ENCODE data around the gene SMC1B. TPM values are rescaled to one million over a fixed set of nuclear protein-coding genes. Genes with fewer than 3 reads are reported as not detected.

The SMC1B gene
- polyA plus RNA-seq, 1 donor: 0.06 TPM

DNA sequence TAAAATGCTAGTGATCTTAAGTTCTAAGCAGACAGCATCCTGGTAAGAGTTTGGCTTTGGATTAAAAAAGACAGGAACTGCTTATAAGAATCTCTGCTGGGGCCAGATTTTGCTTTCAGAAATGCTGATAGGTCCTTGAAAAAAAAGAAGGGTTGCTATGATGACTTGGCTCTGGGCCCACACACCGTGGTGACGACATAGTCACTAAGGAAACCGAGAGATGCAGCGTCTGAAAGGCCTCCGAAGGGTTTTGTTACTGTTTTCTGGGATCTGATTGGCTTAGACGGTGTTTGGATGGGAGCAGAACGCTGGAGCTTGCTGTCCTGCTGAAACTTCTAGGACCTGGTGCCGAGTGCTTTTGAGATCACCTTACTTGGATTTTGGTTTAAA is 95.2 kb downstream of the SMC1B start:
- peak; percentile 78 for DNase-seq

DNA sequence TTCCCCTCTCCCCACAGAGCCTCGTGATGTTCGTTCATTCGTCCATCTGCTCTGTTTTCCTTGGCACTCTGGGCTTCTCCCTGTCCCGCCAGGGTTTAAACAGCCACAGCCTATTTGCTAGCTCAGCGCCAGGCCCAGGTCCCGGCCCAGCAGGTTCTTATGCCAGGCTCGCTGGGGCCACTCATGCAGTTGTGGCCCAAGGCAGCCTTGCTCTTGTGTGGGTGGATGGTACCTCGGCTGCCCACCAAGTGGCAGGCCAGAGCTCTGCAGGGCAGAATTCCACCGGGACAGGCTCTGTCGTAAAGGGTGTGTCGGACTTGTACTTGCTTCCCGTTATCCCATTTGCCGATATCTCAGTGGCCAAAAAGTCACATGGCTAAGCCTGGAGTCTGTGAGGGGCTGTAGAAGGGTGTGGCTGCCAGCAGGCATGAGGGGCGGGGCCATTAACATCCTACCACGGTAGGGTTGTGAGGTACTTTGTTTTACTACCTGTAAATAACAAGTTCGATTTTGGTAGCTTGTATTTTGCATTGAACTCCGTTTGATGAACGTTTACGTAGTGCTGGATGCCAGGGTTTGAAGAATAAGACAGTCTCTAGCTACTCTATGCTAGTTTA is 95.7 kb downstream of the SMC1B start:
- no peak for DNase-seq

DNA sequence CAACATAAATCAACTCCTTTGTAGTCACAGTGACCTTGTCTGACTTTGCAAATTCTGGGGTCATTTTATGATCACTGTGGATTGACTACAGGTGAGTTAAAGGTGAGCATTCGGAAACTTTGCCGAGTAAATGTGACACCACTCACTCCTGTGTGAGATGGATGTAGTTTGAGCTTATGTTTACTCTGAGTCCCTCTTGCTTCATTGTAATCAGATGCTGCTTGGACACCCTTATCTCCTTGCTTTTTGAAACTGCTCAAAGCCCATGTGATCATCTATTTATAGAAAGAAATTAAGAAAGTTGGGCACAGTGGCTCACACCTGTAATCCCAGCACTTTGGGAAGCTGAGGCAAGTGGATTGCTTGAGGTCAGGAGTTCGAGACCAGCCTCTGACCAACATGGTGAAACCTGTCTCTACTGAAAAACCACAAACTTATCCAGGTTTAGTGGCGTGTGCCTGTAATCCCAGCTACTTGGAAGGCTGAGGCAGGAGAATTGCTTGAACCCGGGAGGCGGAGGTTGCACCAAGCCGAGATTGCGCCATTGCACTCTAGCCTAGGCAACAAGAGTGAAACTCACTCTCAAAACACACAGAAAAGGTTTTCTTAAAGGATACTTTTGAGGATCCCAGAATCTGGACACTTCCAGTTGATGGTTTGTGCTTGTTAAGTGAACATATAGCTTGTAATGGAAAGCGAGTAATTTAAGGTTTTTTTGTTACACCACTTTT is 96.4 kb downstream of the SMC1B start:
- DNase-seq: no peak

DNA sequence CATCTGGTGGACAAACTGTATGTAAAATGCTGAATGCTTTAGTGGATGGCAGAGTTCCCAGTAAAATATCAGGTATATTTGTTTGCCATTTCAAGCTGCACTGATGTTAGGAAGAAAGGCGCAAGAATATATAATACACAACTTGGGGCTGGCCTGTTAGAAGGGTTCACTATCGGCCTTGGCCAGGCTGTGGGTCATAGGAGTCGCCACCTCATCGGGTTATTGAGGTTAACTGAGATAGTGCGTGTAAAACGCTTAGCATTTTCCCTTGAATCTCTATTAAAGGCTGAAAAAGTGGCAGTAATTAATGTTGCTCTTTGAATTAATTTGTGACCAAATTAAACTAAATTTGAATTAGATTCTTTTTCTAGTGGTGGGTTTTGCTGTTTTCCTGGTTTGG is 98.6 kb downstream of the SMC1B start:
- DNase-seq: no peak

DNA sequence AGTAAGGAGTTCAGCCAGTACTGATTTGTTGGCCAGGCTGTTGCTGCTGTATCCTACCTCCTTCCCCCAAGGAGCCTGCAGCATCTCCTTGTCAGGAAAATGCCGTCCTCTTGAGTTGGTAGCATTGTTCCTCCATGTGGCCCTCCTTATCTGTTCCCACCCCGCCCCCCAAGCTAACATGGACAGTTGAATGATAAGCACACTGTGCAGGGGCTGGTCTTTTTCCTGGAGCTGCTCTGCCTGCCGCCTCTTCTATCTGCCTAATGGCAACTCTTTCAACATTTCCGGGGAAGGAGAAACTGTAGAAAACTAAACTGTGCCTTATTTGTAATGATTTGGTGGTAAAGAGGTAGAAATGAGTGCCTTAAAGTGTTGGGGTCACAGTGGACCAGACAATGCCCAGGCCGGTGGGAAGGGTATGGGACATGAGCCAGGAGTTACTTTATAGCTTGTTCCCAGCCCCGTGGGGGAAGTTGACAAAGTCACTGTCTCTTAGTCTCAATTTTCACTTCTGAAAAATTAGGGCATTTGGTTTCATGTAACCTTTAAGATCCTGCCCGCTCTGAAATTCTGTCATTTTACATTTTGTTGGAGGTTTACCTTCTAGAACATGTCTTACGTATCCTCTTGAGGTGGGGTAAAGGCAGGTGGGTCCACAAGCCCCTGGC is 99.2 kb downstream of the SMC1B start:
- no peak for DNase-seq

DNA sequence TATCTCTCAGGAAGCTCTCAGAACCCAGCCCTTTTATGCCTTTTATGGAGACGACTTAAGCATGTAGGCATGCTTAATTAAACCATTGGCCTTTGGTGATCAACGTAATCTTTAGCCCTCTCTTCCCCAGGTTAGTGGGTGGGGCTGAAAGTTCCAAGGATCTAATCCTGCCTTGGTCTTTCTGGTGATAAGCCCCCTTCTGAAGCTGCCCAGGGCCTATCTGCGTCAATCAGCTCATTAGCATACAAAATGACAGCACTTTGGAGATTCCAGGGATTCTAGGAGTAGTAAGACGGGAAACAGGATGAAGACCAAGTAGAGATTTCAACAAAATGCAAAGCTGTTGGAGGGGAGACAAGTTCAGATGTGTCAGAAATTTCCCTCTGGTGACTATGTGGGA is 100.5 kb downstream of the SMC1B start:
- DNase-seq: no peak

DNA sequence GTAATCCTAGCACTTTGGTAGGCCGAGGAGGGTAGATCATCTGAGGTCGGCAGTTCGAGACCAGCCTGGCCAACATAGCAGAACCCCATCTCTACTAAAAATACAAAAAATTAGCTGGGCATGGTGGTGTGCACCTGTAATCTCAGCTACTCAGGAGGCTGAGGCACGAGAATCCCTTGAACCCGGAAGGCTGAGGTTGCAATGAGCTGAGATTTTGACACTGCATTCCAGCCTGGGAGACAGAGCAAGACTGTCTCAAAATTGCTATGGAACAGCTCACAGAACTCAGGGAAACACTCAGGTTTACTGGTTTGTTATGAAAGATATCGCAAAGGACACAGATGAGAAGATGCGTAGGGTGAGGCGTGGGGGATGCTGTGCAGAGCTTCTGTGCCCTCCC is 101.0 kb downstream of the SMC1B start:
- DNase-seq: no peak

DNA sequence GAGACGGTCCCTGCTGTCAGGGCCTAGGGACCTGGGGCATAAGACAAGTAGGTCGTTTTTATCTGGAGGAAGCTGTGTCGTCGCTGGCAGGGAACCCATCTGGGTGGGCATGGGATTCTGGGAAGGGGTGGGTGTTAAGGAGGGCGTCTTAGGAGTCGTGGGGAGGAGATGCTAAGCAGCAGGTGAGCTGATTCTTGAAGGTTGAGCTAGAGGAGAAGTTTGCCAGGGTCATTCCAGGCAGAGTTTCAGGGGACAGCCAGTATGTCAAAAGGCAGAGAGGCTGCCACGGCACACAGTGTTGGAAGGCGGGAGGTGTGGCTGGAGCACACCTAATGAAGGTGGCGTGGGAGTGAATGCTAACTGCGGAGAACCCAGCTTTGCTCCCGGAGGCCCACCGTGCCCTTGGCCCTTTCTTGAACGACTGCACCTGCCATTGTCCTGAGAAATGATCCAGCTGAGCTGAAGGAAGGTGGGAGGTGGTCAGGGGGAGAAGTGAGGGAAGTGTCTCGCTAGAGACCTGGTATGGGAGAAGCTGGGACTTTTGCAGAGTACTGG is 102.3 kb downstream of the SMC1B start:
- no peak for DNase-seq

DNA sequence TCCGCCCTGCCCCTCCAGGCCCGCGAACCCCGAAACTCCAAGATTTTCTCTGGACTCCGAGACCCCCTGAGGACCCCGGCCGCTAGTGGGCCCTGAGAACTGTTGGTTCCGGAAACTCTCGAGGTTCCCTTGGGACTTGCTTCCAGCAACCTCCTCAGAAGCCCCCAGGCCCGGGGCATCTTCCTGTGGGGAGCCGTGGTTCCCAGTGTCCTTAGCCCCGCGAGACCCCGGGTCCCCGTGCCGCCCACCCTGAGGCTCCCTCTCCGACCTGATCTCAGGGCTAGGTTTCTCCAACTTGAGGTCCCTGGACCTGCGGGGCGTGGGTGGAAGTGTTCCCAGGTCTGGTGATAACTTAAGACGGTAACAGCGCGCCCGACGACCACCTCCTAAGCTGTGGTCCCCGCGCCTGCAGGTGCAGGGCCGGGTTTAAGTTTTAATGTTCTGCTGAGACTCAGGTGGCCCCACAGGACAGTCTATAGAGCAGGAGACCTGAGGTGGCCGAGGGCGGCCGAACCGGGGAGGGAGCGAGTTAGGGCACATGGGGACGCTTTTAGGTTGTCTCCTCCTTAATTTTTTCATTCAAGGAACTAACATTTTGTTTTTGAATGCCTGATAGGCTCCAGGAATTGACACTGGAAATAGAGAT is 102.9 kb downstream of the SMC1B start:
- no peak for DNase-seq

DNA sequence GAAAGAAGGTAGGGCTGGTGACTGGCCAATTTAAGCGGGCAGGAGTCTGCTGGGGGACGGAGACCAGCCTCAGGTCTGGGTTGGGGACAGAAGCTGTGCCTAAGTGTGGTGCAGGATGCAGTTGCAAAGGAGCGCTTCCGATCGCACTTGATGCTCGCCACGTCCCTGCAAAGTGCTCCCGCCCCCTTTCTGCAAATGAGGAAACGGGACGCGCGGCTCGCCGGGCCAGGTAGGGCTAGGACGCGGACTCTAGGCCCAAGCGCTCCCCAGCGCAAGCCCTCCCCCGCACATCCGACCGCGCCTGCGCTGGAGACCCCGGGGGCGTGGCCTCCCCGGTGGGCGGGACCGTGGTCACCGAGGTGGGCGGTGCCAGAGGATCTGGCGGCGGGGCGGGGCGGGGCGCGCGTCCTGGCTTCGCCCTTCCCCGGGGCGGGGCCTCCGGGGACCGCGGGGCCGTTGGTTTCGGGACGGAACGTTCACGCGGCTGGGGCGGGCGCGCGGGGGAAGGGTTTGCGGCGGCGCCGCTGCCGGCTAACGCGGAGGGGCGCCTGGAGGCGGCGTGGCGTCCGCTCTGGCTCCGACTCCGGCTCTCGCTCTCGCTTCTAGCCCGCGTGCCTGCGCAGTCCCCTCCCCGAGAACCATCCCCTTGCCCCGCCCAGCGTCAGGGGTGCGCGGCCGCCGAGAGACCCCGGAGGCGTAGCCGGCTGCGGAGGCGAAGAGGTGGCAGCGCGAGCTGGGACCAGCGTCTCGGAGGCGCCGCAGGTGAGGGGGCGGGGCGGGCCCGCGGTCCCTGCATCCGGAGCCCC is 103.8 kb downstream of the SMC1B start, which contains the start of gene FAM118A:
Gene FAM118A, plus strand, starts transcription at position 513 of the 806 bp plus-strand sequence. CDS start 12,446 bp downstream, outside the sequence.
- DNase-seq: peak; percentile 96

DNA sequence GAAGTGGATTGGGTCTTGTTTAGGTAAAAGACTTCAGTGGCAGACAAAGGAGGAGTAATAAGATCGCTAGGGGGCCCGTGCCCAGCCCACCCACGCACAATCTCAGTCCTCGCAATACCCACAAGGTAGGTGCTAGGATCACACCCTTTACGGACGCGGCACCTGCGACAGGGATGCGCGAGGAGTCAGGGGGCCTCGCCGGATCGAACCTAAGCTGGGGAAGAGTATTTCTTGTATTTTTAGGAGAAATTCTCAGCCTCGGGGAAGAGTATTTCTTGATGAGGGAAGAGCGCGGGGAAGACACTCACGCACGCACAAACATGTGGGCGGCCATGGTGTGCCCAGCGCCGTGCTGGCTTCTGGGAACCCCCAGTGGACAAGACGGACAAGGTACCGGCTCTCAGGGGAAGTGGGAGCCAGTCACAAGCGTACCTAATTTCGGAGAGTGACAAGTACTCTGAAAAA is 104.4 kb downstream of the SMC1B start:
- no peak for DNase-seq

DNA sequence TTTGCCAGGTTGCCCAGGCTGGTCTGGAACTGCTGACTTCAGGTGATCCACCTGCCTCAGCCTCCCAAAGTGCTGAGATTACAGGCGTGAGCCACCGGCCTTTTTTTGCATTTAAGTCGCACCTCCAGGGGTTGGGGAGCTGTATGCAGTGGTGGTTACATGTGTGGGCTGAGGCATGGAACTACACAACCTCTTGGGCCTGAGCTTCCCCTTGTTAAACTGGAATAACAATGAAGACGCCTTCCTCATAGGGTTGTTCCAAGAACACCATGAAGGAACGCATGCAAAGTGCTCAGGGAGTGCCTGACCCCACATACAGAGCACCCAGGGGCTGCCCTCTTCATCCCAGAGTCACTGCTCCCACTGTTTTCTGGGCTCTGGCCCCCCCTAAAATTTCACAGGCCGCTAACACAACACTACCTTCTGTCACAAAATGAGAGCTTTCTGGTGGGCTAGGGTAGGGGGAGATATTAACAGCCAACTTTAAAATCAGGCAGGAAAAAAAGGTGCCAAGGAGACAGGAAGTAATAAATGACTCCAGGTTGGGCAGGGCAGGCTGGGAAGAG is 104.9 kb downstream of the SMC1B start:
- DNase-seq: no peak

DNA sequence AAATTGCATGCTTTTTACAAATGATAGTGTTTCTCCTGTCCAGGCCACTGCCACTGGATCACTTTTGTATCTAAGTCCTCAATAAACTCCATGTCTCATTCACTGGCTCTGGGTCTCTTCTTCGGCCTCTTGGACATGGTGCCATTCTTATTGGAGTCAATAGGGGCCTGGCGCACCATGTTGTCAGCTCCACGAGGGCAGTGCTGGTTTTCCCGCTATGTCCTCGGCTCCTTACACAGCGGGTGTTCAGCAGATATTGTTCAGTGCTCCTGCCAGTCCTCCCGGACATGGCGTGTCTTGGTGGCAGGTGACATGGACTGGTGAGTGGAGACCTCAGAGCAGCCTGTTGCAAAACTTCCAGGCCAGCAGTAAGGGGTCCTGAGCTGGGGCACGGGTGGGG is 107.3 kb downstream of the SMC1B start:
- DNase-seq: no peak

DNA sequence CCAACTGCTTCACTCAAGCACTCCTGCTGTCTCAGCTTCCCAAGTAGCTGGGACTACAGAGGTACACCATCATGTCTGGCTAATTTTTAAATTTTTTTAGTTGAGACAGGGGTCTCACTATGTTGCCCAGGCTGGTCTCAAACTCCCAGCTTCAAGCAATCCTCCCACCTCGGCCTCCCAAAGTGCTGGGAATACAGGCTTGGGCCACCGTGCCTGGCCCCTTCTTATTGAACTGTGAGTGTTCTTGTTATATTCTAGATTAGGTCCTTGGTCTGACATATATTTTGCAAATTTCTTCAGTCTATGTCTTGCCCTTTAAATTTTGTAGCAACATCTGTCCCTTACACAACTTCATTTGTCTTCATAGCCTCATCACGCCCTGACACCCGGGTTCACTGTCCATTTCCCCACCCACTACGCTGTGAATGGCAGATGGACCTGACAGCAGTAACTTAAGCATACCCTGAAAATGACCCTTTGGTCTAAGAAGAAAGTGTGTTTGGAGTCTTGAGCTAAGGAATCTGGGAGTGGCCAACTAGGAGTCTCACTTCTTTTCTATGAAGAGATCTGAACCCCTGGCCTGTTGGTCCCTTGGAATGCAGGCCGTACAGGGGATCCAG is 107.8 kb downstream of the SMC1B start:
- DNase-seq: no peak

DNA sequence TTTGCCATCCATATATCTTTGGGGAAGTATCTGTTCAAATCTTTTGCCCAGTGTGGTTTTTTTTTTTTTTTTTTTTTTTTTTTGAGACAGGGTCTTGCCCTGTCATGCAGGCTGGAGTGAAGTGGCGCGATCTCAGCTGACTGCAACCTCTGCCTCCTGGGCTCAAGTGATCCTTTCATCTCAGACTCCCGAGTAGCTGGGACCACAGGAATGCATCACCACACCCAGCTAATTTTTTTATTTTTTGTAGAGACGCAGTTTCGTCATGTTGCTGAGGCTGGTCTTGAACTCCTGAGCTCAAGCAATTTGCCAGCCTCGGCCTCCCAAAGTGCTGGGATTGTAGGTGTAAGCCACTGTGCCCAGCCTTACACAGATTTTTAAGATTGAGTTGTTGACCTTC is 108.4 kb downstream of the SMC1B start:
- DNase-seq: no peak

DNA sequence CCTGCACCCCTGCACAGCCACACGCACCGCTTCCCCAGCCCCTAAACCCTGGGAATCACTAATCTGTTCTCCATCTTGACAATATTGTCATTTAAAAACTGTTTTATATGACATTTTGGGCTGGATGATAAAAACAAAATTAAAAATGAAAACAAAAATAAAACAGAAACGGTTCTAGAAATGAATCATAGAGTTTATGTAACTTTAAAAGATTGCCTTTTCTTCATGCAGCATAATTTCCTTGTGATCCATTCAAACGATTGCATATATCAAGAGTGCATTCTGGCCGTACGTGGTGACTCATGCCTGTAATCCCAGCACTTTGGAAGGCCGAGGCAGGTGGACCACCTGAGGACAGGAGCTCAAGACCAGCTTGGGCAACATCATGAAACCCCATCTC is 110.2 kb downstream of the SMC1B start:
- DNase-seq: no peak

DNA sequence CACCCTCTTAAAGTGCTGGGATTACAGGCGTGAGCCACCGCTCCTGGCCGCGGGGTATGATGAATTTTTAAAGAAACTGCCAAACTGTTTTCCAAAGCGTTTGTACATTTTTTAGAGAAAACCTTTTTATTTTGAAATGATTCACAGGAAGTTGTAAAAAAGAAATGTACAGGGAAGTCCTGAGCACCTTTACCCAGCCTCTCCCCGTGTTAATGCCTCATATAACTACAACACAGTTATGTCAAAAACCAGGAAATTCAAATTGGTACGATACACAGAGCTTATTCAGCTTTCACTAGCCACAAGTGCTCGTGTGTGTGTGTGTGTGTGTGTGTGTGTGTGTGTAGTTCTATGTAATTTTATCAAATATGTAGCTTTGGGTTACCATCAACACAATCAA is 110.6 kb downstream of the SMC1B start:
- DNase-seq: no peak

DNA sequence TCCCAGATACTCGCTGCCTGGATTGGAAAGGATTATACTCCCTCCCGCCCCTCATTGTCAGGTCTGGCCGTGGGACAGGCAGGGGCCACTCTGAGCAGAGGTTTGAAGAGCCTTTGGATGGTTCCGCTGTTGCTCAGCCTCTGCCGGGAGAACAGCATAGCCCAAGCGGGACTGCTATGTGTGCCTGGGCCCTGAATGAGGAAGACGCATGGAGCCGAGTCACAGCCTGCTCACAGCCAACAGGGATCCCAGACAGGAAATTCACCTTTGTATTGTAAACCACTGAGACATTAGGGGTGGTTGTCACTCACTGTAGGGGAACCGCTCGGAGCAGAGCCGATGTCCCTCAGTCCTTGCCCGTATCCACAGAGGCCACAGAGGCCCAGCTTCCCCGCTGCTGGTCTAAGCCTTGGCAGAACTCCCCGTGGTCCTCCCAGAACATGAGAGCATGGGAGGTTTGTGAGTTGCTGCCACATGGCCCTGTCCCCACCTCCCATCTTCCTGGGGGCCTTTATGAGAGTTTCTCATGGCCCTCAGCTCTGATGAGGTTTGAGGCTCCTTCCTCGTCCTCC is 114.4 kb downstream of the SMC1B start:
- DNase-seq: no peak

DNA sequence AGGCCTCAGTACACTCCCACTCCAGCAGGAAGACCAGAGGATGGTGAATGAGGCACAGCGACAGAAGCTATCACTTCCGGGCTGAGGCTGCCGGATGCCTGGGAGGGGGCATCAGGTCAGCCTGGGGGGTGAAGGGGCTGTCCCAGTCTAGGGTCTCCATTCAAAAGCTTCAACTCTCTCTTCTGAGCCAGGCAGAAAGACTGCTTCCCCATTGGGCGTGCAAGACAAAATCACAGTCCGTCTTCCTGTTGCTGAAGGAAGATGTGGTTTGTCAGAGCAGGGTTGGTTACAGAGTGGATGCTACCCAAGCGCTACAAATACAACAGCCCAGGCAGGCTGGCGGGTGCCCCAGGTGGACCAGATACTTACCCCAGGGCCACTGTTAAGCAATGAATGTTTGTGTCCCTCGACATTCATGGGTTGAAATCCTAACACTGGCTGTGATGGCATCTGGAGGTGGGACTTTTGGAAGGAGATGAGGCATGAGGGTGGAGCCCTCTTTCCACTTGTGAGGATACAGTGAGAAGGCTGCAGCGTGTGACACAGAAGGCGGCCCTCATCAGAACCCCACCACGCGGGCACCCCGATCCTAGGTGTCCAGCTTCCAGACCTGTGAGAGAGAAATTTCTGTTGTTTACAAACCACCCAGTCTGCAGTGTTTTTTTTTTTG is 116.6 kb downstream of the SMC1B start:
- no peak for DNase-seq

DNA sequence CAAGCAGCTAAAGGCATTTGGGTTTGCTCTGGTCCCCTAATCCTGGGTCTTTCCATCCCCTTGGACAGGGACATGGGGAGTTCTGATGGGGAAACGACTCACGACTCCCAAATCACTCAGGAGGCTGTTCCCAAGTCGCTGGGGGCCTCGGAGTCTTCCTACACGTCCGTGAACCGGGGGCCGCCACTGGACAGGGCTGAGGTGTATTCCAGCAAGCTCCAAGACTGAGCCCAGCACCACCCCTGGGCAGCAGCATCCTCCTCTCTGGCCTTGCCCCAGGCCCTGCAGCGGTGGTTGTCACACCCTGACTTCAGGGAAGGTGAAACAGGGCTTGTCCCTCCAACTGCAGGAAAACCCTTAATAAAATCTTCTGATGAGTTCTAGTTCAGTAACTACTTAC is 117.9 kb downstream of the SMC1B start:
- DNase-seq: no peak

Data from hindlimb muscle (tissue), 1 donor.